GM12873 (cell line): ENCODE results near the gene CGAS.

Experiments used
- TF ChIP-seq, protein P1 (sequence below): IDR thresholded peaks from 2 replicates; pipeline ENCODE4 v1.5.1; 2012; ENCODE audit warnings: low read depth, mild to moderate bottlenecking, moderate library complexity, low read length, control low read depth; ENCODE audit not compliant: insufficient read depth; ENCODE audit errors: missing control alignments

The CGAS gene

GRCh38 chr6:73452107-73452461 is at the start of gene CGAS:
Gene CGAS (minus strand): TSS chr6:73452297. CDS start chr6:73452181, 116 bp downstream.
- TF ChIP-seq, protein P1, sequence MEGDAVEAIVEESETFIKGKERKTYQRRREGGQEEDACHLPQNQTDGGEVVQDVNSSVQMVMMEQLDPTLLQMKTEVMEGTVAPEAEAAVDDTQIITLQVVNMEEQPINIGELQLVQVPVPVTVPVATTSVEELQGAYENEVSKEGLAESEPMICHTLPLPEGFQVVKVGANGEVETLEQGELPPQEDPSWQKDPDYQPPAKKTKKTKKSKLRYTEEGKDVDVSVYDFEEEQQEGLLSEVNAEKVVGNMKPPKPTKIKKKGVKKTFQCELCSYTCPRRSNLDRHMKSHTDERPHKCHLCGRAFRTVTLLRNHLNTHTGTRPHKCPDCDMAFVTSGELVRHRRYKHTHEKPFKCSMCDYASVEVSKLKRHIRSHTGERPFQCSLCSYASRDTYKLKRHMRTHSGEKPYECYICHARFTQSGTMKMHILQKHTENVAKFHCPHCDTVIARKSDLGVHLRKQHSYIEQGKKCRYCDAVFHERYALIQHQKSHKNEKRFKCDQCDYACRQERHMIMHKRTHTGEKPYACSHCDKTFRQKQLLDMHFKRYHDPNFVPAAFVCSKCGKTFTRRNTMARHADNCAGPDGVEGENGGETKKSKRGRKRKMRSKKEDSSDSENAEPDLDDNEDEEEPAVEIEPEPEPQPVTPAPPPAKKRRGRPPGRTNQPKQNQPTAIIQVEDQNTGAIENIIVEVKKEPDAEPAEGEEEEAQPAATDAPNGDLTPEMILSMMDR = no peak

DNA sequence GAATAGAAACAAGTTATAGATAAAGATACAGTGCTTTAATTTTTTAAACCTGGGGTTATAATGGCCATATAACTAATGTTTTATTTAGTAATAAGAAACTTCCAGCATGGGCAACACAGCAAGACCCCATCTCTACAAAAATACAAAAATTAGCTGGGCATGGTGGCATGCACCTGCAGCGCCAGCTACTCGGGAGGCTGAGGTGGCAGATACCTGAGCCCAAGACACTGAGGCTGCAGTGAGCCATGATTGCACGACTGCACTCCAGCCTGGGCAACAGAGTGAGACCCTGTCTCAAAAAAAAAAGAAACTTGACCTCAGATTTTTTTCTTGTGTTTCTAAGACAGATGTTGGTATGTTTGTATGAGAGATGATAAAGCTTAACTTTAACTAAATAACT is 45.8 kb upstream of the CGAS start:
- TF ChIP-seq, protein P1 = no peak

DNA sequence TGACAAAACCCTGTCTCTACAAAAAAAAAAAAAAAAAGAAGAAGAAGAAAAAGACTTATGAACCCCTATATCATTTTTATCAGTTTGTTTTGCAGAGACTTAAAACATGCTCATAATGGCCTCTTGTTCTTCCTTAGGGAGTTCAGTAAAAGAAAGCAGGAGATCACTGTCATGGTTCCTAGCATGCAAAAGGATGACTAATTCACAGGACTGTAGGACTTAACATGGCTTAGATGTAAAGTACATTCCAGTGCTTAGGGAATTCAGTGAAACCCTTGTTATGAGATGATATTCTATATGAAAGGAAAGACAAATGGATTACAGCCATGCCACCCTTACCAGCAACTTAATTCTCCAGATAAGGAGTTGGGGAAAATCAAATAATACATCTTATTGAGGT is 39.3 kb upstream of the CGAS start:
- TF ChIP-seq, protein P1 = no peak

DNA sequence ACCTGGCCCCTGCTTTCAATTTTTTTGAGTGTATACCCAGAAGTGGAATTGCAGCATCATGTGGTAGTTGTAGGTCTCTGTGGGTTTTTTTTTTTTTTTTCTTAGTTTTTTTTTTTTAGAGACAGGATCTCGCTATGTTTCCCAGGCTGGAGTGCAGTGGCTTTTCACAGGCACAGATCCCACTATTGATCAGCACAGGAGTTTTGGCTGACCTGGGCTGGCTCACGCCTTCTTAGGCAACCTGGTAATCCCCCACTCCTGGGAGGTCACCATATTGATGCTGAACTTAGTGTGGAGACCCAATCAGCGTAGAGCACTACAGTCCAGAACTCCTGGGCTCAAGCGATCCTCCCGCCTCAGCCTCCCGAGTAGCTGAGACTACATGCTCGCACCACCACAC is 35.4 kb upstream of the CGAS start:
- TF ChIP-seq, protein P1 = no peak

GRCh38 chr6:73484438-73484837 is 32.3 kb upstream of the CGAS start:
- TF ChIP-seq, protein P1 = no peak

DNA sequence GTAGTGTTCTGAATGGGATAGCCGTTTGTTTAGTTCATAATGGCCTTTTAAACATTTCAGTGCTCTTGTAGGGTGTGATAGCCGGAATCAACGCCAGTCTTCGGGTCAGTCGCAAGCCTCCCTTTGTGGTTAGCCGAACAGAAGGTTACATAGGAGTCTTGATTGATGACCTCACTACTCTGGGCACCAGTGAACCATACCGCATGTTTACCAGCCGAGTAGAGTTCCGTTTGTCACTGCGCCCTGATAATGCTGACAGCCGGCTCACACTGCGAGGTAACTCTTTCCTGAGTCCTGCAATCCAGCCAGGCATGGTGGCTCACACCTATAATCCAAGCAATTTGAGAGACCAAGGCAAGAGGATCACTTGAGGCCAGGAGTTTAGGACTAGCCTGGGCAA is 29.9 kb upstream of the CGAS start:
- TF ChIP-seq, protein P1 = no peak

DNA sequence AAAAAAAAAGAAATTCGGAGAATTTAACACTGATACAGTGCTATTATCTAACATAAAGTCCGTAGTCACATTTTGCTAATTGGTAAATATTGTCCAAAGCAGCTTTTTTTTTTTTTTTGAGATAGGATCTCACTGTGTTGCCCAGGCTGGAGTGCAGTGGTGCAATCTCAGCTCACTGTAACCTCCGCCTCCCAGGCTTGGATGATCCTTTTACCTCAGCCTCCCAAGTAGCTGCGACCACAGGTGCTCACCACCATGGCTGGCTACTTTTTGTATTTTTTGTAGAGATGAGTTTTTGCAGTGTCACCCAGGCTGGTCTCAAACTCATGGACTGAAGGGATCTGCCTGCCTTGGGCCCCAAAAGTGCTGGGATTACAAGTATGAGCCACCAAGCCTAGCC is 25.3 kb upstream of the CGAS start:
- TF ChIP-seq, protein P1 = no peak
